B cell (primary cell): Measurements from ENCODE around the gene KRCC1. TPM values are rescaled to one million over a fixed set of nuclear protein-coding genes. Genes with fewer than 3 reads are reported as not detected.

Experiments
- ATAC-seq: fragments of 200-7000 bp; cut with Tn5 transposase; one replicate; pipeline ENCODE4 v1.10.0; 2021; ENCODE audit warnings: low read depth, mild to moderate bottlenecking, moderate number of reproducible peaks, moderate library complexity
- CTCF ChIA-PET: fragments of 350-600 bp; sonication (Branson Sonifier 250); formaldehyde crosslinking; loops from one replicate; lab custom pipeline; 2021; ENCODE audit warnings: antibody characterized with exemption, inconsistent platforms; lab: Charles Lee
- POLR2A ChIA-PET: fragments of 350-600 bp; sonication (Branson Sonifier 250); formaldehyde crosslinking; loops from one replicate; lab custom pipeline; 2021; ENCODE audit warnings: antibody characterized with exemption; lab: Charles Lee
- DNase-seq: peaks from one replicate; pipeline ENCODE4 v3.0.0; 2013
- H2AFZ ChIP-seq: 2 replicates; pipeline ENCODE4 v1.6.1; 2012; ENCODE audit warnings: mild to moderate bottlenecking, low read depth, low read length; ENCODE audit not compliant: insufficient read depth, poor library complexity, severe bottlenecking
- H3K27ac ChIP-seq, 2 donors: 1 replicate in 1 of 2; 2 replicates in 1 of 2; pipeline ENCODE4 v1.5.1; 2012 to 2013; ENCODE audit warnings: low read length in 2 of 2, mild to moderate bottlenecking in 2 of 2, moderate library complexity in 1 of 2
- H3K27me3 ChIP-seq, 4 experiments: fragments of 200-600 bp in 1 of 4; sonication (generic) in 1 of 4; replicated peaks in 1 of 4; 1 replicate in 2 of 4; 2 replicates in 2 of 4; pipeline versions ENCODE4 v1.6.1 to v1.7.0; 2013 to 2016; ENCODE audit warnings: low read length in 3 of 4, mild to moderate bottlenecking in 2 of 4, mixed read lengths in 1 of 4, moderate library complexity in 1 of 4; ENCODE audit not compliant: insufficient read depth in 4 of 4, control insufficient read depth in 3 of 4; ENCODE audit errors: control extremely low read depth in 1 of 4
- H3K36me3 ChIP-seq, 2 experiments: replicated peaks in 1 of 2; 1 replicate in 1 of 2; 2 replicates in 1 of 2; pipeline versions ENCODE4 v1.6.1 to v1.7.1; 2013; ENCODE audit warnings: low read length in 1 of 2; ENCODE audit not compliant: insufficient read depth in 2 of 2, control insufficient read depth in 1 of 2; ENCODE audit errors: control extremely low read depth in 1 of 2, extremely low read depth in 1 of 2
- H3K4me1 ChIP-seq, 2 donors: fragments of 200-600 bp in 1 of 2; sonication (generic) in 1 of 2; 1 replicate in 1 of 2; 2 replicates in 1 of 2; pipeline versions ENCODE4 v1.5.1 to v1.6.1; 2013 to 2017; ENCODE audit warnings: low read length in 2 of 2; ENCODE audit not compliant: control insufficient read depth in 2 of 2, insufficient read depth in 2 of 2
- H3K4me2 ChIP-seq: replicated peaks from 2 replicates; pipeline ENCODE3; 2012; ENCODE audit warnings: mild to moderate bottlenecking, low read depth, low read length; ENCODE audit not compliant: poor library complexity, severe bottlenecking
- H3K4me3 ChIP-seq, 5 experiments: fragments of 200-600 bp in 1 of 5; sonication (generic) in 1 of 5; 1 replicate in 3 of 5; 2 replicates in 2 of 5; pipeline versions ENCODE4 v1.5.1 to v1.7.0; 2011 to 2016; ENCODE audit warnings: low read length in 4 of 5, mild to moderate bottlenecking in 4 of 5, low read depth in 2 of 5, control low read depth in 1 of 5, moderate library complexity in 1 of 5; ENCODE audit not compliant: insufficient read depth in 1 of 5; ENCODE audit errors: control extremely low read depth in 1 of 5, extremely low read depth in 1 of 5
- H3K79me2 ChIP-seq: fragments of 200-600 bp; sonication (generic); one replicate; pipeline ENCODE4 v1.6.0; 2016; ENCODE audit warnings: low read length; ENCODE audit not compliant: control insufficient read depth, insufficient read depth
- H3K9ac ChIP-seq: fragments of 200-600 bp; sonication (generic); 2 replicates; pipeline ENCODE4 v1.6.1; 2017; ENCODE audit warnings: mild to moderate bottlenecking, low read length, moderate library complexity
- H3K9me3 ChIP-seq, 3 donors: one replicate each; pipeline versions ENCODE4 v1.6.1 to v1.7.1; 2013; ENCODE audit warnings: low read length in 2 of 3; ENCODE audit not compliant: control insufficient read depth in 2 of 3, insufficient read depth in 1 of 3; ENCODE audit errors: control extremely low read depth in 1 of 3
- H4K20me1 ChIP-seq: 2 replicates; pipeline ENCODE4 v1.6.0; 2012; ENCODE audit warnings: mild to moderate bottlenecking, low read length; ENCODE audit not compliant: insufficient read depth, control insufficient read depth, poor library complexity, severe bottlenecking
- H3K27ac Mint-ChIP-seq: one replicate; pipeline ENCODE4 v1.8.0; 2021; ENCODE audit warnings: mixed read lengths
- H3K27me3 Mint-ChIP-seq: one replicate; pipeline ENCODE4 v1.8.0; 2021; ENCODE audit warnings: mixed read lengths
- H3K4me1 Mint-ChIP-seq: one replicate; pipeline ENCODE4 v1.8.0; 2021; ENCODE audit warnings: mixed read lengths
- H3K4me3 Mint-ChIP-seq: one replicate; pipeline ENCODE4 v1.8.0; 2021; ENCODE audit warnings: mixed read lengths
- H3K9me3 Mint-ChIP-seq: one replicate; pipeline ENCODE4 v1.8.0; 2022; ENCODE audit warnings: mixed read lengths; ENCODE audit not compliant: insufficient read depth
- EZH2 ChIP-seq: IDR thresholded peaks from 2 replicates; pipeline ENCODE4 v1.6.1; 2012; ENCODE audit warnings: borderline replicate concordance, low read depth, mild to moderate bottlenecking, moderate library complexity, low read length; ENCODE audit not compliant: insufficient read depth, poor library complexity, severe bottlenecking
- WGBS: methylation state at CpG from one replicate; pipeline ENCODE4 v1.1.5; 2013; ENCODE audit warnings: missing lambda C conversion rate; ENCODE audit not compliant: insufficient coverage; 5-methylcytosine and 5-hydroxymethylcytosine counted together
- intact Hi-C: fragments of 100-400 bp; cut with micrococcal nuclease; formaldehyde crosslinking; loops from one replicate; pipeline ENCODE4 v1.10.0; 2022
- polyA plus RNA-seq: library from polyadenylated mRNA; depleted of rRNA; stranded (reverse); fragments of >200 nt; gene quantifications from 2 replicates; pipeline ENCODE4 v1.2.3, GENCODE V29; 2012
- total RNA-seq, 2 donors: library from RNA; stranded (reverse); fragments of 120-200 nt in 1 of 2; gene quantifications; 1 replicate in 1 of 2; 2 replicates in 1 of 2; pipeline versions ENCODE4 v1.2.3 to v1.2.4, GENCODE V29; 2013 to 2022
- TF ChIP-seq, protein P1 (sequence below): fragments of 200-600 bp; IDR thresholded peaks from one replicate; pipeline ENCODE4 v1.8.0; 2022; ENCODE audit warnings: antibody characterized with exemption, mild to moderate bottlenecking

Gene KRCC1
- total and polyA plus RNA-seq, 2 donors (not counting 1 experiment from before 2014, with no cell fraction given), result 11.9 to 27.2 TPM

DNA sequence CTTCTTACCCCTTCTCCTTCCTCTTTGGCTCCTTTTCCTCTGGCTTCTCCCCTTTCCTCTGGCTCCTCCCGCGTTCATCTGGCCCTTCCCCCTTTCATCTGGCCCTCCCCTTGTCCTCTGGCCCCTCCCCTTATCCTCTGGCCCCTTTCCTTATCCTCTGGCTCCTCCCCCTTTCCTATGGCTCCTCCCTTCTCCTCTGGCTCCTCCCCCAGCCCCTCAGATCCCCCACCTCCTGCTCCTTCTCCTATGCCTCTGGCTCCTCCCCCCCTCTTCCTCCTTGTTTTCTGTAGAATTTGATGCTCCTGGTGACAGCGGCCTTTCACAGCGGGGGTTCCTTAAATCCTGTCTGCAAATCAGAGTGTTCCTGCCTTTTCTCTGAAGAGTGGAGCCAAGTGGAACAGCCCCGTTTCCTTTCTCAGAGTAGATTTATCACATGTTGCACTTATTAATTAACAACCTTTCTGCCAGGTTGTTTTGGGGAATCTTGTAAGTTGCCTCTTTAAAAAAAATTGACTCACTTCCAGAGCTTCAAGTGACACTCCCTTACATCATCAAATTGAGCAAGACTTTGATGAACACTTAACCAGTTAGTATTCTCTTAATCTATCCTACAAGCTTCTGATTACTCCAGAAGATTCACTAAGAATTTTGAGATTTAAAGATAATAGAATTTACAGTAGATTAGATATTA, 44.4 kb upstream of the KRCC1 start:
- intact Hi-C loops, result no loop called here
- CTCF ChIA-PET, result interaction anchor here (1.4 kb wide), 1 partner anchor 10 kb away, joined by 3 read pairs; no protein-coding TSS in a partner anchor
- H3K4me2 ChIP-seq, result no peak overlapping the region
- H3K4me1 ChIP-seq, result no peaks in the 10 kb centered on the region
- no peak for ATAC-seq
- no peaks in the 10 kb centered on the region for H3K27me3 ChIP-seq
- H3K4me1 Mint-ChIP-seq, result no peaks in the 10 kb centered on the region
- H3K27ac ChIP-seq, result no peak overlapping the region
- no peak overlapping the region for H2AFZ ChIP-seq
- no peak for DNase-seq
- H3K4me3 ChIP-seq, result no peak overlapping the region
- no peaks in the 10 kb centered on the region for H3K36me3 ChIP-seq
- POLR2A ChIA-PET, result no interaction called here
- peaks cover 19% of the 10 kb centered on the region for H3K27me3 Mint-ChIP-seq
- H3K27ac Mint-ChIP-seq, result no peak overlapping the region
- TF ChIP-seq EZH2, result no peak
- TF ChIP-seq, protein P1, sequence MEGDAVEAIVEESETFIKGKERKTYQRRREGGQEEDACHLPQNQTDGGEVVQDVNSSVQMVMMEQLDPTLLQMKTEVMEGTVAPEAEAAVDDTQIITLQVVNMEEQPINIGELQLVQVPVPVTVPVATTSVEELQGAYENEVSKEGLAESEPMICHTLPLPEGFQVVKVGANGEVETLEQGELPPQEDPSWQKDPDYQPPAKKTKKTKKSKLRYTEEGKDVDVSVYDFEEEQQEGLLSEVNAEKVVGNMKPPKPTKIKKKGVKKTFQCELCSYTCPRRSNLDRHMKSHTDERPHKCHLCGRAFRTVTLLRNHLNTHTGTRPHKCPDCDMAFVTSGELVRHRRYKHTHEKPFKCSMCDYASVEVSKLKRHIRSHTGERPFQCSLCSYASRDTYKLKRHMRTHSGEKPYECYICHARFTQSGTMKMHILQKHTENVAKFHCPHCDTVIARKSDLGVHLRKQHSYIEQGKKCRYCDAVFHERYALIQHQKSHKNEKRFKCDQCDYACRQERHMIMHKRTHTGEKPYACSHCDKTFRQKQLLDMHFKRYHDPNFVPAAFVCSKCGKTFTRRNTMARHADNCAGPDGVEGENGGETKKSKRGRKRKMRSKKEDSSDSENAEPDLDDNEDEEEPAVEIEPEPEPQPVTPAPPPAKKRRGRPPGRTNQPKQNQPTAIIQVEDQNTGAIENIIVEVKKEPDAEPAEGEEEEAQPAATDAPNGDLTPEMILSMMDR, result no peak
- no peaks in the 10 kb centered on the region for H3K79me2 ChIP-seq
- no peak overlapping the region for H3K4me3 Mint-ChIP-seq
- H3K9me3 ChIP-seq, result no peaks in the 10 kb centered on the region
- H3K9ac ChIP-seq, result no peak overlapping the region
- H4K20me1 ChIP-seq, result no peaks in the 10 kb centered on the region
- H3K9me3 Mint-ChIP-seq, result no peaks in the 10 kb centered on the region
- WGBS, result 79% methylated on average over 5 of the region's 5 CpGs

DNA sequence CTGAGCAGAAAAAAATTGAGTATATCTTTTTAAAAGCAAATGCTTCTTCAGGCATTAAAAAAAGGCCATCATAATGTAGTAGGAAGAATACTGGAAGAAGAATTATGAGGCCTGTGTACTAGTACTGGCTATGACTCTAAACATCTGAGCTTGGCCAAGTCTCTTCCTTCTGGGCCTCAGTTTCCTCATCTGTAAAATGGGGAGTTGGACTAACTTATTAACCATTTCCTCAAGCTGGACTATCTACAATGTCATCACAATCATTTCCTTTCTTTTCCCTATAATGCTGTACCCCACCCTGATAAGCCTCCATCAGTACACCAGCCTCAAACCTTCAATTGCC, 42.9 kb upstream of the KRCC1 start:
- ChIA-PET CTCF (interaction anchor here (1.1 kb wide), 1 partner anchor 38 kb away, joined by 3 read pairs; no protein-coding TSS in a partner anchor), POLR2A (no interaction called here)
- Histone ChIP-seq H4K20me1 (no peaks in the 10 kb centered on the region), H3K79me2 (no peaks in the 10 kb centered on the region), H3K36me3 (no peaks in the 10 kb centered on the region), H3K9me3 (no peaks in the 10 kb centered on the region), H3K4me1 (no peaks in the 10 kb centered on the region), H3K4me2 (no peak overlapping the region), H3K27me3 (no peaks in the 10 kb centered on the region), H3K27ac (no peak overlapping the region), H3K4me3 (no peak overlapping the region), H3K9ac (no peak overlapping the region), H2AFZ (no peak overlapping the region)
- intact Hi-C loops, result no loop called here
- Mint-ChIP-seq H3K9me3 (no peaks in the 10 kb centered on the region), H3K27me3 (peaks cover 19% of the 10 kb centered on the region), H3K4me1 (no peaks in the 10 kb centered on the region), H3K27ac (no peak overlapping the region), H3K4me3 (no peak overlapping the region)
- no peak for DNase-seq
- ATAC-seq, result no peak
- TF ChIP-seq, protein P1, result no peak
- TF ChIP-seq EZH2, result no peak
